PFSK-1 (cell line): ENCODE data around the gene CACYBP.

Experiments used
- FOXP2 ChIP-seq: optimal IDR thresholded peaks from 2 replicates; pipeline ENCODE3; 2011; ENCODE audit warnings: borderline replicate concordance, control low read depth, inconsistent platforms; ENCODE audit not compliant: insufficient read depth; ENCODE audit errors: extremely low read length, extremely low read depth
- POLR2AphosphoS5 ChIP-seq: IDR thresholded peaks from 2 replicates; pipeline ENCODE4 v1.6.1; 2012; ENCODE audit warnings: low read depth, mild to moderate bottlenecking, control low read depth, low read length, moderate library complexity
- SIN3A ChIP-seq: IDR thresholded peaks from 2 replicates; pipeline ENCODE4 v1.6.1; 2012; ENCODE audit warnings: mild to moderate bottlenecking, low read length, moderate library complexity, borderline replicate concordance; ENCODE audit not compliant: insufficient read depth
- TAF1 ChIP-seq: IDR thresholded peaks from 2 replicates; pipeline ENCODE4 v1.6.1; 2012; ENCODE audit warnings: low read length, control low read depth, borderline replicate concordance; ENCODE audit not compliant: insufficient read depth
- TF ChIP-seq, protein P1 (sequence below), 2 experiments: IDR thresholded peaks; 2 replicates each; pipeline versions ENCODE4 v1.6.1 to v1.8.0; 2011 to 2012; ENCODE audit warnings: low read depth in 2 of 2, low read length in 2 of 2, control low read depth in 1 of 2, inconsistent platforms in 1 of 2, mild to moderate bottlenecking in 1 of 2, moderate library complexity in 1 of 2; ENCODE audit not compliant: insufficient read depth in 1 of 2

Gene CACYBP

DNA sequence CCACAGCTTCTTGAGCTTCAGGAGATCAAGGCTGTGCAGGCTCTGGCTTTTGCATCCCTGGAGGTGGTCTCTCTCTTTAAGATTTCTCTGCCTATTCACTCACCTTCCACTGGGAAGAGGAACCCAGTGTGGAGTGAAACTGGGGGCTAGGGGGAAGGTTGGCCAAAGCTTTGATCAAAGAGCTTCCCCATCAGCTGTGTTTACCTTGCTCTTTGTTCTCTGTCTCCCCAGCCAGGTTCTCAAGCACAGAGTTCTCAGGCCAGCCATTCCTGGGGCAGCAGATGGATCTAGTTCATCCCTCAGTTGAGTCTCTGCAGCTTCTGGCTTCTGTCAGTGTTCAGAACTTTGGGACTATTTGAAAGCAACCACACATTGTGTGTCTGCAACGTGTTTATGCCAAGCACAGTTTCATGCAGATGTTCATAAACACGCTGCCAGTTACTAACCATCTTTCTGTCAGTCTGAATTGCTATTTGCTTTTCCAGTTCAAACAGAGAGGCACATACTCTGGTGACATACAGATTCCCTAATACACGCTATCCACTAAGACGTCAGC, 40.7 kb downstream of the CACYBP start:
- TF ChIP-seq FOXP2 (no peak), POLR2AphosphoS5 (no peak), SIN3A (no peak), TAF1 (no peak)
- TF ChIP-seq, protein P1, sequence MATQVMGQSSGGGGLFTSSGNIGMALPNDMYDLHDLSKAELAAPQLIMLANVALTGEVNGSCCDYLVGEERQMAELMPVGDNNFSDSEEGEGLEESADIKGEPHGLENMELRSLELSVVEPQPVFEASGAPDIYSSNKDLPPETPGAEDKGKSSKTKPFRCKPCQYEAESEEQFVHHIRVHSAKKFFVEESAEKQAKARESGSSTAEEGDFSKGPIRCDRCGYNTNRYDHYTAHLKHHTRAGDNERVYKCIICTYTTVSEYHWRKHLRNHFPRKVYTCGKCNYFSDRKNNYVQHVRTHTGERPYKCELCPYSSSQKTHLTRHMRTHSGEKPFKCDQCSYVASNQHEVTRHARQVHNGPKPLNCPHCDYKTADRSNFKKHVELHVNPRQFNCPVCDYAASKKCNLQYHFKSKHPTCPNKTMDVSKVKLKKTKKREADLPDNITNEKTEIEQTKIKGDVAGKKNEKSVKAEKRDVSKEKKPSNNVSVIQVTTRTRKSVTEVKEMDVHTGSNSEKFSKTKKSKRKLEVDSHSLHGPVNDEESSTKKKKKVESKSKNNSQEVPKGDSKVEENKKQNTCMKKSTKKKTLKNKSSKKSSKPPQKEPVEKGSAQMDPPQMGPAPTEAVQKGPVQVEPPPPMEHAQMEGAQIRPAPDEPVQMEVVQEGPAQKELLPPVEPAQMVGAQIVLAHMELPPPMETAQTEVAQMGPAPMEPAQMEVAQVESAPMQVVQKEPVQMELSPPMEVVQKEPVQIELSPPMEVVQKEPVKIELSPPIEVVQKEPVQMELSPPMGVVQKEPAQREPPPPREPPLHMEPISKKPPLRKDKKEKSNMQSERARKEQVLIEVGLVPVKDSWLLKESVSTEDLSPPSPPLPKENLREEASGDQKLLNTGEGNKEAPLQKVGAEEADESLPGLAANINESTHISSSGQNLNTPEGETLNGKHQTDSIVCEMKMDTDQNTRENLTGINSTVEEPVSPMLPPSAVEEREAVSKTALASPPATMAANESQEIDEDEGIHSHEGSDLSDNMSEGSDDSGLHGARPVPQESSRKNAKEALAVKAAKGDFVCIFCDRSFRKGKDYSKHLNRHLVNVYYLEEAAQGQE (IDR thresholded peaks at IDR 0.05; ENCODE audit: insufficient read depth in 1 of 2, low read depth in 2 of 2, low read length in 2 of 2) = no peak

DNA sequence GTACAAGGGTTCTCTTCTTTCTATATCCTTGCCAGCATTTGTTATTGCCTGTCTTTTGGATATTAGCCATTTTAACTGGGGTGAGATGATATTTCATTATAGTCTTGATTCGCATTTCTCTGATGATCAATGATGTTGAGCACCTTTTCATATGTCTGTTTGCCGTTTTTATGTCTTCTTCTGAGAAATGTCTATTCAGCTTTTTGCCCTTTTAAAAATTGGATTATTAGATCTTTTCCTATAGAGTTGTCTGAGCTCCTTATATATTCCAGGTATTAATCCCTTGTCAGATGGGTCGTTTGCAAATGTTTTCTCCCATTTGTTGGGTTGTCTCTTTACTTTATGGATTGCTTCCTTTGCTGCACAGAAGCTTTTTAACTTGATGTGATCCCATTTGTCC, 42.9 kb downstream of the CACYBP start:
- no peak for TF ChIP-seq SIN3A
- TF ChIP-seq POLR2AphosphoS5 = no peak
- TF ChIP-seq FOXP2 = no peak
- TF ChIP-seq TAF1 = no peak
- TF ChIP-seq, protein P1 (IDR thresholded peaks at IDR 0.05; ENCODE audit: insufficient read depth in 1 of 2, low read depth in 2 of 2, low read length in 2 of 2) = no peak

DNA sequence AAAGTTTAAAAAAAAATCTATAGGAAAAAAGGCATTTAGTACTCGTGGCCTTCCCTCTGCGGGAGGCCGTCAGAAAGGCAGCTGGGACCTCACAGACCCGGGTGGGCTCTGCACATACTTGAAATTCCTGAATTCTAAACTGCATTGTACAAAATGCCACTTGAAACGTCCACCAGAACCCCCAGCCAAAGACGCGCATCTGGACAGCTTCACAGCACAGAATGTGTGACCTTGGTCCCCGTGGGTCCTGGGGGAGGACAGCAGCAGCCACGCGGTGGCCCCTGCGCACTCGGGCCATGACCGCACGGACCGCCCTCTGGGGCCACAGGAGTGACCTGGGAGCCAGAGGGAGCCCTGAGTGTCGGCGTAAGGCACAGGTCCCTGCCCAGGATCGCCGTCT, 44.1 kb downstream of the CACYBP start:
- TF ChIP-seq SIN3A = no peak
- TF ChIP-seq, protein P1 (IDR thresholded peaks at IDR 0.05; ENCODE audit: insufficient read depth in 1 of 2, low read depth in 2 of 2, low read length in 2 of 2) = no peak

DNA sequence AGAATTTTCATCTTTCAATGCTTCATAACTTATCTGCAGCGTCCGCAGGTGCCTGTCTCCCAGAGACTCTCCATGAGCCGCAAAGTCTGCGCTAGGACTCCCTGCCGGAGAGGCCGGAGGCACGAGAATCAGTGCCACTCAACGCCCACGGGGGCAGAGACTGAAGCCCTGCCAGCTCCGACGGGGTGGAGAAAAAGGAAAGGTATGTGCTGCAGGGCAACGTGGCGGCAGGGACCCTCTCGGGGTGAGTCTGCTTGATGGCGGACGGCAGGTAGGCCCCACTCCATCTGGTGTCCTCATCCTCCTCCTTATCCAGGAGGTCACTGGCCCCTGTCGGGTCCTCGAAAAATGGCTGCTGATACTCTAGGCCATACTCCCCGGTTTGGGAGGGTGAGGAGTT, 45.4 kb downstream of the CACYBP start:
- no peak for TF ChIP-seq FOXP2
- TF ChIP-seq, protein P1 (IDR thresholded peaks at IDR 0.05; ENCODE audit: insufficient read depth in 1 of 2, low read depth in 2 of 2, low read length in 2 of 2) = no peak
- no peak for TF ChIP-seq POLR2AphosphoS5
- no peak for TF ChIP-seq SIN3A
- no peak for TF ChIP-seq TAF1

DNA sequence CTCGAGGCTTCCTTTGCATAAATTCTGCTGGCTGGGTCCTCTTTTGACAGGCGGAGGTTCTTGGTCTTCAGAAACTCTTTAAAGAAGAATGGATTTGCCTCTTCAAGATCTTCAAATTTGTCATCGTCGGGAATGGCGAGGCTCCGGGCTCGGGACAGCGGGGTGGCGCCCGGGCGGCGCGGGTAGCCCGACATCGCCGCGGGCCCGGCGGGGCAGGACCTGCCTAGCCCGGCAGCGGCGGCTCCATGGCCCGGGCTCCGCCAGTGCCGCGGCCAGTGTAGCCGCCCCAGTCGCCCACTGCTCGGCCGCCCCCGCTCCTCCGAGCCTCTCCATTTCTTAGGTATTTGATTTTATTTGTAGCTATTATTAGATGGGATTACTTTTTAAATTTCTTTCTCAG, 45.8 kb downstream of the CACYBP start:
- TF ChIP-seq TAF1 (no peak), POLR2AphosphoS5 (no peak), FOXP2 (no peak), SIN3A (no peak)
- TF ChIP-seq, protein P1 (IDR thresholded peaks at IDR 0.05; ENCODE audit: insufficient read depth in 1 of 2, low read depth in 2 of 2, low read length in 2 of 2) = no peak
